Measurements from ENCODE around the gene UHRF1.
"Not testable (repeated sequence)": the region's sequence is repeated elsewhere in the genome, so short reads cannot be mapped to it uniquely, and the experiment has no call there.

UHRF1 gene

DNA sequence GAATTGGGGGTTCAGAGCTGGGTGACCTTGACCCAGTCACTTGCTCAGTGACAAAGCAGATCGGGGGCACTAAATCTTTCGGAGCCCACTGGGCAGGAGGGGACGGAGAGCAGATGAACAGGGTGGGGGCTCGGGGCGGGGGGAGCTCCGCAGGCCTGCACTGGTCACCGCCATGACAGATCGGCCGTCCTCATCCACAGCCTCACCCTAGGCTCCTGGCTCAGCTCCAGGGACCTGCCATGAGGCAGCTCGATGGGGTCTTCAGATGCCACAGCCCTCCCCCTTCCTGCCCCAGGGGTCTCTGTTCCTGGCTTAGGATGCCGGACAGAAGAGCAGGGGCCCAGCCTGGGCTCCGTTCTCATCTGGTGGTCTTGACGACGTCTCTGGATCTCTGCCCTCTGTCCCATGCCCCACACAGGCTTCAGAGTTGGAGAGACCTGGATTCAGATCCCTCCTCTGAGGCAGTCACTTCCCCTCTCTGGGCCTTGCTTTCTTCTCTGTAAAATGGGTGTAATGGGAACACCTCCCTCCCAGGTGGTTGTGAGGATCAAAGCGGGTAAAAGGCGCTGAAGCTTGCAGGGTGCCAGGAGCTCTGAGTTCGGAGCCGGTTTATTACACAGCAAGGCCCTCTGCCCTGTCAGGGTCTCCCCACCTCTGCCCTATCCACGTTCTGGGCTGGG is 62.7 kb downstream of the UHRF1 start:
- no peak for DNase-seq (ENCODE audit: low spot score)

DNA sequence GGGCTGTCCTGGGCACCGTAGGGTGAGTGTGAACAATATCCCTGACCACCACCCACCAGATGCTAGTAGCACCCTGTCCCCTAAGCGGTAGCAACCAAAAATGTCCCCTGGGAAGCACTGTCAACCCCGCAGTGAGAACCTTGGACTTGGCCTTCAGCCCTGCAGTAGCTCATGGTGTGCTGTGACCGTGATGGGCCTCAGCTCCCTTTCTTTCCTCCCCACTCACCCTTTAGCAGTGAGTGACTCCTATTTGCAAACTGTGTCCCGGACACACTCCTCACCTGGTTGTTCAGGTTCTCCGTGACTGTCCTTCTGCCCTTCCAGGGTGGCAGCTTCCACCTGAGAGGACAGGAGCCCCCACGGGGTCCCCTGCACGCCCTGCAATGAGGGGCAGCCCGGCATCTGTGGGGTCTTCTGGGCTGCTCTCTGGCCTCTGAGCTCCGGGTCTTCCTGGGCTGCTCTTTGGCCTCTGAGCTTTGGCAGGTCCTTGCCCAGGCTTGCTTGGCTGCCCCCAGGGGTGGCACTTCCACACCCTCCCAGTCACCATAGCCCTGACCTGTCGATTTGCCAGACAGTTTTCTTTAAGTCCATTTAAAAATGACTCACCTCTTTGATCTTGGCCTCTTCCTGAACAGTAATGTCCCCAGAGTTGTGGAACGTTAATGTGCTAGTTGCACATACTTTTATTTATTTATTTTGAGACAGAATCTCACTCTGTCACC is 63.4 kb downstream of the UHRF1 start:
- no peak for DNase-seq (ENCODE audit: low spot score)

DNA sequence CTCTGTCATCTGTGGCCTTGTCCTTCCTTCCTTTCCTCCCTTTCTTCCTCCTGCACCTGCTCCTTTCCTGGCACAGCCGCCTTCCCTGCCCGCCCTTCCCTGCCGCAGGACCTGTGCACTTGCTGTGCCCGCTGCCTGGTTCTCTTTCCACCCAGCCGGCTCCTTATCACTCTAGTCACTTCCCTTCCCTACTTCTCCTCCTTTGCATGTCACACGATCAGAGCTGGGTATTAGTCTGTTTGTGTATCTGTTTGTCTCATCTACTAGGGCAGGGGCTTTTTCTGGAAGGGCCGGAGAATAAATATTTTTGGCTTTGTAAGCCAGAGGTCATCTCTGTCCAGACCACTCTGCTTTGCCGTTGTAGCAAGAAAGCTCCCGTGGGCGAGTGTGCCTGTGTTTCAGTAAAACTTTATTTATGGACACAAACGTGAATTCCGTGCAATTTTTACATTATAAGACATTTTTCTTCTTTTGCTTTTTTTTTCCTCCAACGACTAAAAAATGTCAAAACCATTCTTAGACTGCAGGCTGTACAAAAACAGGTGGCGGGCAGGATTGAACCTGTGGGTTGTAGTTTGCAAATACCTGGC is 65.7 kb downstream of the UHRF1 start:
- no peak for DNase-seq (ENCODE audit: low spot score)

DNA sequence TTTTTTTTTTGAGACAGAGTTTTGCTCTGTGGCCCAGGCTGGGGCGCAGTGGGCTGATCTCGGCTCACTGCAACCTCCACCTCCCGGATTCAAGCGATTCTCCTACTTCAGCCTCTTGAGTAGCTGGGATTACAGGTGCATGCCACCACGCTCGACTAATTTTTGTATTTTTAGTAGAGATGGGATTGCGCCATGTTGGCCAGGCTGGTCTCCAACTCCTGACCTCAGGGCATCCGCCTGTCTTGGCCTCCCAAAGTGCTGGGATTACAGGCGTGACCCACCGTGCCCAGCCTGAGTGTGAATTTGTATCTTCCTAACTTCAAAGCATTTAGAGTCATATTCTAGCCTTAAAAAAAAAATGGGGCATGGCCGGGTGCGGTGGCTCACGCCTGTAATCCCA is 66.3 kb downstream of the UHRF1 start:
- DNase-seq (ENCODE audit: low spot score), result not testable (repeated sequence)

GRCh38 chr19:4976401-4977298 is 67.3 kb downstream of the UHRF1 start:
- DNase-seq (ENCODE audit: low spot score), result no peak

- DNase-seq (ENCODE audit: low spot score), result no peak
Measured at GRCh38 chr19:4977299-4978174, 68.2 kb downstream of the UHRF1 start.

DNA sequence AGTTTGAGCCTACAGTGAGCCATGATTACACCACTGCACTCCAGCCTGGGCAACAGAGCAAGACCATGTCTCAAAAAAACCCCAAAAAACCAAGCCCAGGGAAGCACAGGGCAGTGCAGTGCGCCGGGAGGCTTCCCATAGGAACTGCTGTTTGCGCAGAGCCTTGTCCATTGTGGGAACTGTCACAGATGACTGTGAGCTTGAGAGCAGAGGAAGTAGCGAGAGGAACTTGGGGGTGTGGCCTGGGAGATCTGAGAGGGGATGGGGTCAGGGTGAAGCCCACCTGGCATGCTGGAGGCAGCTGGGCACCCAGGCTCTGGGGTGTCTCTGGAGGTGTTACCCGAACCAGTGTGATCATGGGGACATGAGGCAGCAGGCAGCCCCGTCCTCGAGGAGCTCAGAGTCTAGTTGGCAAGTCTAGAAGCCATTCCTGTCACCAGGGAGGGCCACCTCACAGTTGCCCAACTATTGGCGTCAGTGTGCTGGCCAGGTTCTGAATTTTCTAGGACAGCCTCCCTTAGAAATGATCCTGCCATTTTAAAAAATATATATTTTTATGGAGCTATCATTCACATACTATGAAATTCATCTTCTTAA is 70.0 kb downstream of the UHRF1 start:
- DNase-seq (ENCODE audit: low spot score), result no peak

DNA sequence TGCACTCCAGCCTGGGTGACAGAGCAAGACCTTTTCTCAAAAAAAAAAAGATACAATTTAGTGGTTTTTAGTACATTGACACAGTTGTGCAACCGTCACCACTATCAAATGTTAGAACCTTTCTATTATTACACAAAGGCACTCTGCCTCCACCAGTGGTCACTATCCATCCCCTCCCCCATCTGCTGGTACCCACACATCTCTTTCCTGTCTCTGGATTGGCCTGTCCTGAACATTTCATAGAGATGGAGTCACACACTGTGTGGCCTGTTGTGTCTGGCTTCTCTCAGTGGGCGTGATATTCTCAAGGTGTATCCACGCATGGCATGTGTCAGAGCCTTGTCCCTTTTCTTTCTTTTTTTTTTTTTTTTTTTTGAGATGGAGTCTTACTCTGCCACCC is 70.8 kb downstream of the UHRF1 start:
- DNase-seq (ENCODE audit: low spot score), result no peak

- no peak for DNase-seq (ENCODE audit: low spot score)
Measured at GRCh38 chr19:4980838-4981680, 71.8 kb downstream of the UHRF1 start.

GRCh38 chr19:4981681-4981958 is 72.3 kb downstream of the UHRF1 start:
- no peak for DNase-seq (ENCODE audit: low spot score)

- DNase-seq (ENCODE audit: low spot score), result no peak
Measured at GRCh38 chr19:4983346-4984105, 74.2 kb downstream of the UHRF1 start.

DNA sequence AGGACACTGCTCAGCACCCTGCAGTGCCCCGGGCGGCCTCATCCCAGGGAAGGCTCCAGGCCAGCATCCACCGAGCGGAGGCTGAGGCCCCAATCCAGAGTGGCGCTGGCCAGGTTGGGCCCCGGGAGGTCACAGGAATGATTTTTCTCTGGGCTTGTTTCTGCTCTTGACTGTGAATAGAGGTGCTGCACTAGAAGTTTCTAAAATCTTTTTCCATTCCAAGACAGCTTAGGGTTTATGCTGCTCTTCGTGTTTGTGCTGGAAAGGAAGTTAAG is 74.7 kb downstream of the UHRF1 start:
- no peak for DNase-seq (ENCODE audit: low spot score)

GRCh38 chr19:4984438-4984990 is 75.2 kb downstream of the UHRF1 start:
- no peak for DNase-seq (ENCODE audit: low spot score)

- no peak for DNase-seq (ENCODE audit: low spot score)
Measured at GRCh38 chr19:4985551-4985991, 76.3 kb downstream of the UHRF1 start.

- DNase-seq (ENCODE audit: low spot score), result no peak
Measured at GRCh38 chr19:4986056-4986455, 76.8 kb downstream of the UHRF1 start.

DNA sequence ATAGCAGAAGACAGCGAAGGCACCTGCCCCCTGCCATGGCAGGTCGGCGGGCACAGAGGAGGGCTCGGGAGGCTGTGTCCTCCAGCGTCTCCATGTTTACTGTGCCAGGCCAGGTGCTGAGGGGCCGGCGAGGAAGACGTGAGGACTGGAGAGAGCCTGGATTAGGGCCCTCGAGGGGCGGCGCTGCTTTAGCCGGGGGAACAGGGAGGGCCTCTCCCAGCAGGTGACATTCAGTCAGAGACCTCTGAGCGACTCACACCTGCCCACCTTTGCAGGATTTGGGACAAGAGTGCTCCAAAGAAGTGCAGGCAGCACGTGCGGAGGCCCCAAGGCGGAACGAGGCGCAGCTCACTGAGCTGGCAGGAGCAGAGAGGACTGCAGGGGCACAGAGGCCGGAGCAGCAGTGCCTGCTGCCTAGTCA is 77.2 kb downstream of the UHRF1 start:
- DNase-seq (ENCODE audit: low spot score), result no peak

DNA sequence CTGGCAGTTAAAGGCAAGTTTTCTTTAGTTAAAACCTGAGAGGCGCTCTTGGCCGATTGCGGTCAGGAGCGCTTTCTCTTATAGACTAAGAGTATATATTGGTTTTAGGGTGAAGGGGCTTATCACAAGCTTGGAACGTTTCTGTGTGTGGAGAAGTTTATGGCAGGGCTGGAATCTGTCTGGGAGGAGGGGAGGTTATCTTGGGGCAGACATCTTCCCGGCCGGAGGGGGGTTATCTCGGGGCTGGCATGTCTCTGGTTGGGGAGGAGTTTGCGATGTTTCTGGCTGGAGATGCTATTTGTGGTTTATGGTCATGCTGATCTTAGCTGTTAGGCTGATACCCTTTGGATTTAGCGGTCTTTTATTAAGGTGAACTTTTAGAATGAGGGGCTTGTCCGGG is 78.0 kb downstream of the UHRF1 start:
- no peak for DNase-seq (ENCODE audit: low spot score)

DNA sequence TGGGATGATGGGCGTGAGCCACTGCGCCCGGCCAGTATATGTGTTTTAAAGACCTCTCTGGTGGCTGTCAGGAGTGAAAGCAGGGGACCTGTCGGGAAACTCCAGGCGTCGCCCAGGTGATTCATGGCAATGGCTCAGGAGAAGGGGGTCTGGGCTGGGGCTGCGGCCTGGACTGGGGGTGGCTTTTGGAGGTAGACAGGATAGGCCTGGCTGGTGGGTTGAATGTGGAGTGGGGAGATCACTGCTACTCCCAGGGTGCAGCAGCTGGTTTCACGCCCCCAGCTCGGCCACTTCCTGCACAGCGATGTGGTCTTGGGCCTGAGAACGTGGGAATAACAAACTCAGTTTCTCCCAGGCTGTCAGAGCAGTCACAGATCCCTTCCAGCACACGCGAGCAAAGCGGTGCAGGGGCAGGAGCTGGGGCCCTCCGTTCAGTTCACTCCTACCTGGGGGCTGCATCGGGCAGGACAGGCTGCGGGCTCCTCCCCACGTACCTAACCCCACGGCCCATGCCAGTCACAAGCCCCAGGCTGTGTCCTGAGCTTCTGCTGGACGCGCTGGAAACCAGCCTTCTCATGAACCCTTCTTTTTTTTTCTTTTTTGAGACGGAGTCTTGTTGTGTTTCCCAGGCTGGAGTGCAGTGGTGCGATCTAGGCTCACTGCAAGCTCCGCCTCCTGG is 78.5 kb downstream of the UHRF1 start:
- no peak for DNase-seq (ENCODE audit: low spot score)

- no peak for DNase-seq (ENCODE audit: low spot score)
Measured at GRCh38 chr19:4988770-4989251, 79.5 kb downstream of the UHRF1 start.

Measured in hematopoietic multipotent progenitor cell treated with erythropoietin and hydrocortisone succinate and interleukin-3 and kit ligand, for 15 days (in vitro differentiated cells).